Ecto neural progenitor cell (in vitro differentiated cells): ENCODE results near the gene HOXC12.

Experiments used
- DNase-seq: peaks from one replicate; pipeline ENCODE4 v3.0.0-alpha.2; 2018; ENCODE audit warnings: low spot score

Gene HOXC12

DNA sequence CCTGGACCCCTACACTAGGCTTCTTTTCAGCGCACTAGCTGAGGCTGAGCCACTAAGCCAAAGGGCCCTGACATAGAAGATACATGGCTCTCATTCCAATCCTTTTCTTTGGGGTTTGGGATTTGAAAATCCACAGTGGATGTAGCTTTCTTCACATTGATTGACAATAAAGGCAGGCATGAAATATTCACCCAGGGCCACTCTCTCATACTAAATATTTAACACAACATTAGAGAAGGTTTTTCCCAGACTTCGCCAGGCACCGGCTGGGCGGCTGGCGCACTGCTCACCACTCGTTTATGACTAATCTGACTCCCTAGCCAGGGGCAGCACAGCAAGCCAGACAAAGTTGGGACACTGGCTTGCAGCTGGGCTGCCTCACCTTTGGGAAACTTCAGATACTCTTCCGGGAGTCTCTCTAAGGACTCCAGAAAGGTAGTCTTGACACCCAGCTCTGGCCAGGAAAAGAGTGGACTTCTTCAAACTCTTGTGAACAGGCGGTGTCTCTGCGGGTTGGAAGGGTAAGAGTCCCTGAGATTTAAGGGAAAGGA is 17.5 kb downstream of the HOXC12 start:
- no peak for DNase-seq

DNA sequence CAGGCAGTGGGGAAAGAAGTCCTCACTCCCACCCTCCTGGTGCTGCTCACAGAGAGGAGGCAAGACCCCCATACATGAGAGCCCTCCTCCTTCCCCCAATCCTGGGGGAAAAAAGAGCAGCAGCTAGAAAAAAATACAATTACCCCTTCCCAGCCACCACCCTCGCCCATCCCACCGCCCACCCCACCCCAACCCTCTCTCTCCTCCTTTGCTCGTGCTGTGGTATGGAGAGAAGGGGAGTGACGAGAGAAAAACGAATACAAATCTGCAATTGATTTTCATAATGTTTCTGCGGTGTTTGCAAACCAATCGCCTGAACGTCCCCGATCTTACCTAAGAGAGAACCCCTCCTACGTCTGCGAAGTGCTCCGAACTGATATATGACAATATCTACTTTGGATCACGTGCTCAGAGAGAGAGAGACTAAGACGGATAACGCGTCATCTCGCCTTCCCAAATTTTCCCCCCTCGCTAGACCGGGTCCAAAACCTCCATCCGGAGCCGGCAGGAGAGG is 18.1 kb downstream of the HOXC12 start, which contains the start of gene HOXC11:
TSS of gene HOXC11 (plus strand) at position 405 of the 514 bp plus-strand sequence. CDS start 116 bp downstream, outside the sequence.
- DNase-seq = no peak

DNA sequence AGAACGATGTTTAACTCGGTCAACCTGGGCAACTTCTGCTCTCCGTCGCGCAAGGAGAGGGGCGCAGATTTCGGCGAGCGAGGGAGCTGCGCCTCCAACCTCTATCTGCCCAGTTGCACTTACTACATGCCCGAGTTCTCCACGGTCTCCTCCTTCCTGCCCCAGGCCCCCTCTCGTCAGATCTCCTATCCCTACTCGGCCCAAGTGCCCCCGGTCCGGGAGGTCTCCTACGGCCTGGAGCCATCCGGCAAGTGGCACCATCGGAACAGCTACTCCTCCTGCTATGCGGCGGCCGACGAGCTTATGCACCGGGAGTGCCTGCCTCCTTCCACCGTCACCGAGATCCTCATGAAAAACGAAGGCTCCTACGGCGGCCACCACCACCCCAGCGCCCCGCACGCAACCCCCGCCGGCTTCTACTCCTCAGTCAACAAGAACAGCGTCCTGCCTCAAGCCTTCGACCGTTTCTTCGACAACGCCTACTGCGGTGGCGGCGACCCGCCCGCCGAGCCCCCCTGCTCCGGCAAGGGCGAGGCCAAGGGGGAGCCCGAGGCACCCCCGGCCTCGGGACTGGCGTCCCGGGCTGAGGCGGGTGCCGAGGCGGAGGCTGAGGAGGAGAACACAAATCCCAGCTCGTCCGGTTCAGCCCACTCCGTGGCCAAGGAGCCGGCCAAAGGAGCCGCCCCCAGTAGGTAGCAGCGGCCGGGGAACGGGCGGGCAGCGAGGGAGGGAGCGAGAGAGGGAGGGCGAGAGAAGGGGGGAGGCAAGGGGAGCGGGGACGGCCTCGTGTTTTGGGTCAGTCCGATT is 18.7 kb downstream of the HOXC12 start:
- DNase-seq = no peak

DNA sequence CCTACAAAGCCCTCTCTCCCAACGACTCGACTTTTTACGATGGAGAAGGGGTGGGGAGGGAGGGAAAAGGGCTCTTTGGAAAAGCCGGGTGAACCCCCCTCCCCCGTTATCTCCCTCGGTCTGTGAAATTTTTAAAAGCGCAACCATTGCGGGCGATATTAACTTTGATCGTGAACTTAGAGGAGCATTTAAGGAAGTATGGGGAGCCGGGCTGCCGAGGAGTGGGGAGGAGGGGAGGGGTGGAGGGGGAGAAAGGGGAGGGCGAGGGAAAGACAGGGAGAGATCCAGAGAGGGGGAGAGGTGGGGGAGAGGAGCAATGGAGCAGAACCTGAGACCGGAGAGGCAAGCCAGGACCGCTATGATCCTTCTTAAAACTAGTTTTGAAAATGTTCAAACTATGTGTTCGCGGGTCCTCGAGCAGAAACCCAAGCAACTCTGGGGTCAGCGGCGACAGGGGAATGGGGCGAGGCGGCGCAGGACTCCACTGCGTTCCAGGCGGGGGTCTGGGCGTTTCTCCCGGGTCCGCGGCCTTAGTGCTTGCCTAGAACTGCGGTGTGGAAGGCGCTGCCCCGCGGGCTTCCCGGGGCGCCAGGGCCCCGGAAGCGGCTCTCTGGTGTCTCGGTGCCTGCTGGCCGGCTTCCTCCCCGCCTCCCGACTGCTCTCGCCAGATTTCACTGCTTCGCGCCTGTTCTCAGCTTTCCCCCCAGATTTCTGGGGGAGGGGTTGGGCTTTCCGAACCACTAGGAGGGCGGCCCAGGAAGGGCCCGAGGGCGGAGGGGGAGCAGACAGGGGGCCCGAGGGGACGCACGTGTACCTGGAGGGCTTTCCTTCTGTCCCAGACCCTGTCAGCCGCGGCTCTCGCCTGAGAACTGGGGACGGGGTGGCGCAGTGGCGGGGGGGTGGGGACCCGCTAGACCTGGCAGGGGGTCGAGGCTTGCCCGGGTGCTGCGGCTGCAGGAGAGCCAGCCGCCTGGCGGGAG is 19.7 kb downstream of the HOXC12 start, which contains the start of gene HOTAIR:
TSS of gene HOTAIR (minus strand) at position 871 of the 980 bp plus-strand sequence.
- DNase-seq = no peak

DNA sequence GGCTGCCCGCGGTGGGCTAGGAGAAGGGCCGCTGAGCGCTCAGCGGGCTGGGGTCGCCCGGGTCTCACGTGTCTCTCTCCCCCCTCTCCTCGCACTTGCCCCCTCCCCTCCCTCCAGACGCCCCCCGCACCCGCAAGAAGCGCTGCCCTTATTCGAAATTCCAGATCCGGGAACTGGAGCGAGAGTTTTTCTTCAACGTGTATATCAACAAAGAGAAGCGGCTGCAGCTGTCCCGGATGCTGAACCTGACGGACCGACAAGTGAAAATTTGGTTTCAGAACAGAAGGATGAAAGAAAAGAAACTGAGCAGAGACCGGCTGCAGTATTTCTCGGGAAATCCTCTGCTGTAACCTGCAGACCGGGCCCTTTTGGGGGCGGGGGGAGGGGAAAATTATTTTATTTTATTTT is 20.4 kb downstream of the HOXC12 start:
- DNase-seq = no peak

DNA sequence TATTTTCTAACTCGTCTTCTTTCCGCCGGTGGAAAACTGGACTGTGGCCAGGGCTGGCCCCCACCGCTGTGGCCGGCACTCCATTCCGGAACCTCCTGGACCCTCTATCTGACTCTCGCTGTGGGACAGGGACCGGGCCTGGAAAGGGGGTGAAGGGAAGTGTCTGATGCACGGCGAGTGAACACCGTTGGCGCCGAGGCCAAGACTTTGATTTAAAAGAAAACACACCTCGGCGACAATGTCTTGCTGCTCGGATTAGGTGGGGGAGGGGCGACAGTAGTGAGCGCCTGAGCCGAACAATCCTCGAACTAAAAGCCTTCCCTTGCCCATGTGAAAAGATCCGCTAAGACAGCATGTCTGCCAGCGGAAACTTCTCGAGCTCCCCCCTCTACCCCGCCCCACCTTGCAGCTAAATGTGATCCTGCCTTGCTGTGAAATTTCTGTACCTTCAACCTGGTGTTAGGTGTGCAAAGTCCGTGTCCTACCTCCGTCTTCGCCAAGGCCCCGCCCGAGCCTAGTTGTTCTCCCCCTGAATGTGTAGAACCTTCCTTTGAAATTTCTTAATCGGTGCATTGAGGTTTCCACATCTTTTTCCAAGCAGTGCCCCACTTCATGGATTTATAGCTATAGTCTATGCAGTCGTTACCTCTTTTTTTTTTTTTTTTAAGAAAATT is 20.9 kb downstream of the HOXC12 start:
- DNase-seq = no peak

DNA sequence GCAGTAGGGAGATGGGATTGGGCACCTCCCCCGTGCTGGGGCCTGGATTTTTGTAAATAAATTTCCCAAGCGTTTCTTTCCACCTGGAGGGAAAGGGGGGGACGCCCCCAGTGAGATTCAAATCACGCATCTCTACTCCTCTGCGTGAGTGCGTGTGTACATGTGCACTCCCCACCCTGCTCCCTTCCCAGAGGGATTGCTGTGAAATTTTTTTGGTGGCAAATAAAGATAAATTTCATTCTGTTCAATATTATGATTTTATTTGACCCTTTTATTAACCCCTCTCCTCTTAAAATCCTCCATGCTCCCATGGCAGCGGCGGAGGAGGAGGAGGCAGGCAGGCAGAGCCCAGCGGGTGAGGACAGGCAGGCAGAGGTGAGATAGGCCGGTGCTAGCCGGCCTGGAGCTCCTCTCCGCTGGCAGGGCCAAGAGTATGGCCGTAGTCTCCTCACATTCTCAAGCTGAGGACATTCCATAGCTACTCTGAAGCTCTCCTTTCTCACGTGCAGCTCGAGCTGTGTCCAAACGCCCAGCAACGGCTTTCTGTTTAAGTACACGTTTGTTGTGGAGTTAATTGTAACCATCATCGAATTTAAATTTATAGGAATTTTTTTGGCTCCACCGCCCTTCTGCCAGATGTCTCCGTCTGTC is 21.6 kb downstream of the HOXC12 start:
- DNase-seq = no peak

DNA sequence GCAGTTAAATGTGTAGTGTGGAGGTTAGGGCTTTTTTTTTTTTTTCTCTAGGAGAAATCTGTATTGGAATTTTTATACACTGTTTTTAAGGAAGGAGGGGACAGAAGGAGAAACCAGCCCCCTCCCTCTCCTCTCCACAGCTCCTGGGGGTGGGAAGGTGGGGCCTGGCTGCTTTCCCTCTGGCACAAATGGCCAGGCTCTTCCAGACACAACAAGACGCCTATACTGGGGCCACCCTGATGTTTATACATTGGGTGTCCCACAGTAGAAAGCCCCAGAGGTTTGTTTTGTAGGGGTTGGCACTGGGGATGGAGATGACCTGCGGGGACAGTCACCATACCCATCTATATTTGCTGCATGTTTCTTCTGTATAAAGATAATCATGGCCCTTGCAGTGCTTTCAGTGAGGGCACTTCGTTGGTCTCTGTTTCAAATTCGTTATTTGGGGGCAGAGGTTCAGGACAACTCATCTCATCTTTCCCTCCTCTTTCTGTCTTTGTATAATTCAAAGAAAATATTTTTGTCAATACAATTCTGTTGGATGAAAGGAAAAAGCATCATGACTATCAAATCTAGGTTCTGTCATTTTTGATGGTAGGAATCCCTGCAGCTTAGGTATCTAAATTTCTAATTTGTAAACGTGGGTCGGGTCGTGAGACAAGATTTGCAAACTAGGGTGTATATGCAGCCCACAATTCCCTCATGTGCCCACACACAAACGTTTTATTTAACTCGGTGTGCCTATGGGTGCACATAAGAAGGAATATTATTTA is 22.3 kb downstream of the HOXC12 start:
- no peak for DNase-seq

DNA sequence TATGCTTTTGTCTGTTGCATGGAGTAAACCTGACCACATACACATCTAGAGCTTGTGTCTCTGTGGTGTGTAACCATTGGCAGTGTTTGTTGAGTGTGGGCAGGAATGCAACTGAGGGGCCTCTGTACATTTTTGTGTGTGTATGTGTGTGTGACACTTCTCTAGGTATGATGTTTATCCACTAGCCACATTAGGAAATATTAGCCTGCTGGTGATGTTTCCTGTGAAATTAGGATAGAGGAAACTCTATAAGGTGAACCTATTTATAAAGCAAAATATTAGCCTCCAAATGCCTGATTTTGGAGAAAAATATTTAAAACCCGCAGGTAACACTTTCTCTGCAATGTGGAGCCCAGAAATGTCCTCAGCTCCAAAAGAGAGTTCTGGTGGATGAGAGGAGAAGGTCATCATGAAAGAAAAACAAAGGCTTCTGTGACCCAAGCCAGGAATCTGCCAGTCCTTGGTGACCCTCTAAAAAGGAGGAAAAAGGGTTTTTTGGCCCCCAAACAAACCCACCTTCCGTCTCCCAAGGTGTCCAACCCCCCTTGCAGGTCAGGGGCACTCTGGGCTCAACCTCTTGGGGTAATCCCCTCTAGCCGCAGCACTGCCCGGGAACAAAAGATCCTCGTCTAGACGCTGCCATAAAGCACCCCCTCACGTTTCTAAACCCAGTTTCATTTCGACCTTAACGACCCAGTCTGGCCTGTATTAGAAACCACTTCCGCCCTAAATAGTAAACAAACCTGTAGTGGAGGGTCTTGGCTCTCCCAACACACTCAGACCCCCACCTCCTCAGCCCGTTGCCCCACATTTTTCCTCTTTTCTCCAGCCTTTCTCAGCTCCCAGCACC is 23.1 kb downstream of the HOXC12 start:
- DNase-seq = no peak

DNA sequence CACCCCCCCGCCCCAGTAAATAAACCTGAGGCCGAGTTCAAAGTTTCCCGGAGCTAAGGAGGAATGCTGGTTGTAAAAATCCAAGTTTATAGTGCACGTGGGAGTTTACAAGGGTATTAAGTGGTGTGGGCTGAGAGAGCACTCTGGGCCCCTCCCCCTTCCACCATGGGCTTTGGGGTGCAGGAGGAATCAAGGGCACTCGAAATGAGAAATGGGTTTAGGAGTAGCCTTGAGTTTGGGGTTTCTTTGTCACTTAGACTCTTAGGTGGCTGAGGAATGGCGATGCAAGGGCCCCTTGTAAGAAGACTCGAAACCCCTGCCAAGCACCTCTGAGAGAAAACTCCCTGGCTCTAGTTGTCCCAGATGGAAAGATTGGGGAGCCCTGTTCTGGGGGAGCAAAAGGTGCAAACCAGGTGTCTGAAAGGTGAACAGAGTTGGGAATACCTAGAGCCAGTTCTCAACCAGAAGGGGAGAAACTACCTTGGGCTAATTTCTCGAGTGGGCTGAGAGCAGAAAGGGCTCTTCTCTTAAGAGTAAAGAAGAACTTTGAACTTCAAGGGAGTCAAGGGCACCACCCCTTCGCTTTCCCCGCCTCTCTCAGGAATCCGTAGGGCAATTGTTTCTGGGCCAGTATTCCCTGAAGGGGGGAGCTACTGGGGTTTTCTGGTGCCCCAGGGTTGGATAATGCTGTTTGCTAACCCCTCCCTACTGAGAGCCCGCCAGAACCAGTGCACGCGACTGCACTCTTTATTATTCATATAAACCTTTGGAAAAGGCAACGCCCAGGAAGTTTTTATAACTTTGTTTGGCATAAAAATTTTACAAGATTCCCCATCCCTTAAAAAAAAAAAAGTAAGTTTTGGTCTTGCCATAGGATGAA is 24.0 kb downstream of the HOXC12 start:
- DNase-seq = no peak

DNA sequence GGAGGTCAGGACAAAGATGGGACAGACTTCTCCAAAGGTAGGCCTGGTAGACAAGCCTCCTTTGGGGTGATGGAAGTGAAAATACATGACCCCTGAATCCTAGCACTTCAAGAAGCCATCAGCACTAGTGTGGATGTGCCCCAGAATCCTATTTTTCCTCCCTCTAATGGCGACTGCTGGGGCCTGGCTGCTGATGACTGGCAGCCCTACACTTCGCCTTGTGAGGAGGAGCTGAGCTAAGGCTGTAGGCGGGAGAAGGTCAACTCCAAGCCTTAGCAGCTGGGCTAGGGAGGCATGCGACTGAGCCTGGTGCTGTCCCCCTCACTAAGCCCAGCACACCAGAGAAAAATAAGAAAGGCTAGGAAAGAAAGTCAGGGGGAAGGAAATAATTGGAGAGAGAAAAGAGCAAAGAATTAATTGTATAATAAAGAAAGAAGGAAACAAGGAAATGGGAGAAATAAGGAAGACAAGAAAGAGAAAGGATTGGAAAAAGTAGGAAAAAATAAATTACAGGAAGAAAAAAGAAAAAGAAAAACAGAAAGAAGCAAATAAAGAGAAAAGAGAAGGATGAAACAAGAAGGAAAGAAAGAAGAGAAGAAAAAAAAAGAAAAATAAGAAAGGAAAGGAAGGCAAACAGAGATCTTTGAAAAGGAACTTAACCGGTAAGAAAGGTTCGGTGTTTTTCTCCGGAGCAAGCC is 25.6 kb downstream of the HOXC12 start:
- no peak for DNase-seq

DNA sequence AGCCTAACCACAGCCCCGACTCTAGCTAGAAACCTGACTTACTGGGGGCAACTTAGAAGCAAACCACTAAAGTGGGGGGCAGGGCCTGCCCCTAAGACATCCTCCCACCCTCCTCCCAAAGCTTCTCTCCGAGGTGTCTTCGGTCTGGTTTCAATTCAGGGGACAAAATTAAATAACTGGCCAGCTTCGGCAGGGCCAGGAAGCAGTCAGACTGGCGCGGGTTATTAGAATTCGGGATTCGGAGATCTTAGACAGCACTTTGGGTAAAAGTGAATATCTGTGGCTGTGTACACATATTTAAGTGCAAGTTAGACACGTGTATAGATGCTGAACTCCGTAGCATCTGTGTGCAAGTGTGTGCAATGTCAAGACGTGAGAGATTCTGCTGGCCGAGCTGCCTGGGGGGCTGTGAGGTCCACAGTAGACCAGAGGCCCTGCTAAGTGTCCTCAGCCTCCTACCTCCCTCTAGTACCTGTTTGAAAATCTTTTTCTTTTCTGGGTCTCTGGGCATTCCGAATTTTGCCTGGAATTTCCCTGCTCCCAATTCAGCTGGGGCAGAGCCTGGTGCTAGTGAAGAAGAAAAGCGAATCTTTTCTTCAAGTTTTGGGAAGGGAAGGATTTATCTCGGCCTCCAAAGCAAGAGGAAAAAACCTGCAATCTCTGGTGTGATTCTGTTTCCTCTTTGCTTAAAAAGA is 26.2 kb downstream of the HOXC12 start:
- no peak for DNase-seq

DNA sequence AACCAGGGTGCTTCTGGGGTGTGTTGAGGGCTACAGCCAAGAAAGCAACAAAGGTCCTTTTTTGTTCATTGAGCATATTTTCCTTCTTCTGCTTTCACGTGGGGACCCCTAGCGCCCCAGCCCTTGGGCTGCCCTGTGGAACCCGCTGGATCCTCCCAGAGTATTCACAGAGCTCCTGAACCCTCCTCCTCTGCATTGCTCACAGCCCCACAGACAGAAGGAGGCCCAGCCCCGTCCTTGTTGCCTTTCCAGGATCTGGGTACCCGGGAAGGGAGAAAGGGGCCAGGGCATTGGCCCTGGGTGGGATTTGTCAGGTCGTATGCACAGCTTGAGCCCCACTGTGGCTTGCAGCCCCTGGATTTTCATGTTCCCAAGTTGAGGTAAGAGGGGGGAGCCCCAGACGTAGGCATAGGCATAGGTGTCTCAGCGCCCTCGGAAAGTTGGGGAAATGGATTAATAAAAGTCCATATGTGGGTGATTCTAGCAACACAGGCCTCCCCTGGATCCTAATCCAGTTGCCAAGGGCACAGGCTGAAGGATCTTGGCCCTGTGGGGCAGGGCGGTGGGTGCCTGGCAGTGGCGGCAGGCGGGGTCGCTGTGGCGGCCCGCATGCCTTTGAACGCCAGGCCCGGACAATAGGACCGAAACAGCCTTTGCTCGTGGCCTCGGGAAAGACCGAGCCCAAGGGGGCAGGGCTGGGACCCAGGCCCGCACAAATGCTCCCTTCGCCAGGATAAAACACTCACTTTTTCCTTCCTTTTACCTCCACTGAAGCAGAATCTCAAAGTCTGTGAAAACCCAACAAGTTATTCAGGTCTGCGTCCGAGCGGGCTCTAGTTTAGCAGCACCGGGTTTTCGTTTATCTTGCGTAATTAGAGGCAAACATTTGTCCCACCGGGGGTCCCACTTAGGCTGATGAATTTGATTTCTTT is 27.2 kb downstream of the HOXC12 start:
- DNase-seq = no peak

DNA sequence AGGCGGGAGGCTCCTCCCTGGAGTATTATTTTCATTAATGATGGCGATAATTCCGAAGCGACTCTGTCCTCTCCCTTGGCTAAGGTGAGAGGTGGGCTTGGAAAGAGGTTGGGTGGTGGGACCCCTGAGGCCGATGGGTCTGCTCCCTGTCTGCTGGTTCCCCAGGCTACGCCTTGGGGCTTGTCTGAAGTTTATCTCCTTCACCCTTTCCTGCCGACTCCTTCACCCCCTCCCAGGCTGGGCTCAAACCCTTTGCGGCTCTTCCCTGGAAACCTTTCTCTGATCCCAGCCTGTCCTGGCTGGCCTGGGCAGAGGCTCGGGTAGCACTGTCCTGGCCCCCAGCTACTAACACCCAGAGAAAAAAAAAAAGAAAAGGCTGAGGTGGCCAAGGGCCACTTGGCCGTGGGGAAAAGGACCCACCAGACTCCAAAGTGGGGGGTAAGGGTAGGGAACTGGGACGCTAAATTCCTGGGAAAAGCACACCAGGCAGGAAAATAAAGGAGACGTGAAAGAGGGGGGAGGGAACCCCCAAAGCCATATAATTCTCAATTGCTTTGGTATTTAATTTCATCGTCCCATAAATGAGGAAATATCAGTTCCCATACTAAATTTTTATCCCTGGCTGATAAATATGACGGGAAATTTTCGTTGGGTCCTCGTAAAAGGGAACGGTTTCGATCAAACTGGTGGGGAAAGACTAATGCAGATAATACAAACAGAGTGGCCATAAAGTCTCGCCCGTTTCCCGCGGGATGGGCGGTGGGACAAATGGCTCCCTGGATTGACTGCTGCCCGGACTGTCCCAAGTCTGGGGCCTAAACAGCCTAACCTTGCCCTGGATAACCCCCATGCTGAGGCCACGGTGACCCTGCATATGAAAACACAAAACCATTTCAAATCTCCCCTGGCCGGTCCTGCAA is 28.2 kb downstream of the HOXC12 start:
- DNase-seq = no peak

DNA sequence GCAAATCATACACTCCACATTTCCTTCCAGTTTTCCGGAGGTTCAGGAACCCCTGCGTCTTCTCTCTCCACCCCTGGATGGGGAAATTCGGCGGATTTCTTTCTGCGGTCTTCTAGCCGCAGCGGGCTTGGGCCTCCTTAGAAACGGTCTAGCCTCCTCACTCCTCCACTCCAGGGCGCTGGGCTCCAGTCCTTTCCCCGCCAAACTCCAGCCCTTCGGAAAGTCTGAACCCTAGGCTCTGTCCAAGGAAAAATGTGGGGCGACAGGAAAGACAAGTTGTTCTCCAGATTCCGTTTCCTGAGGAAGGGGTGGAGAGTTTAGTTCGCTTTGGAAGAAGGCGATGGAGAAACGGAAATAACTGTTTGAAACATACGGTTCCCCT is 28.9 kb downstream of the HOXC12 start:
- DNase-seq = no peak
